Fibroblast of peridontal ligament (primary cell): ENCODE data around the gene ZBTB5.

Experiments
- DNase-seq: peaks from one replicate; pipeline ENCODE4 v3.0.0-alpha.2; 2010; ENCODE audit errors: extremely low read depth

Gene ZBTB5

GRCh38 chr9:37424686-37425297 is 40.5 kb downstream of the ZBTB5 start:
- no peak for DNase-seq

DNA sequence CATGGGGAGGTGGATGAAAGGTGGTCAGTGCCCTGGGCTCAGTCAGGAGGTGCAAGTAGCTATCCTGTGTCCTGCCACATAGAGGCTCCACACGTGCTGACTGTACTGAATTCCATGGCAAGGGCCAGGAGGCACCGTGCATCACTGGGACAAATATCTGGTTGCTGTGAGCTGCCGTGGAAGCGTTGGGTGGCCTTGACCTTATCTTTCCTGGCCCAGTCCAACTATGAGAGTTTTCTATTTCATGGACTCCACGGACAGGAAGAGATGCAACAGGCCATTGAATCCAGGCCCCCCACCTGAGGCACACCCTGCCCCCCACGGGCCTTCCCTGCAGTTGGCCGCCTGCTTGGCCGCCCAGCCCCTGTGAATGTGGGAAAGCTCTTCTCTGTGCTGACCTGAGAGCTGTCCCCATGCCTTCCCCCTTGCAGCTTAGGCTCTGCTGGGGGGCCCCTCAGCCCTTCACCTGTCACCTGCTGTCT is 41.0 kb downstream of the ZBTB5 start:
- DNase-seq = no peak

GRCh38 chr9:37423508-37423907 is 41.7 kb downstream of the ZBTB5 start:
- DNase-seq = no peak

DNA sequence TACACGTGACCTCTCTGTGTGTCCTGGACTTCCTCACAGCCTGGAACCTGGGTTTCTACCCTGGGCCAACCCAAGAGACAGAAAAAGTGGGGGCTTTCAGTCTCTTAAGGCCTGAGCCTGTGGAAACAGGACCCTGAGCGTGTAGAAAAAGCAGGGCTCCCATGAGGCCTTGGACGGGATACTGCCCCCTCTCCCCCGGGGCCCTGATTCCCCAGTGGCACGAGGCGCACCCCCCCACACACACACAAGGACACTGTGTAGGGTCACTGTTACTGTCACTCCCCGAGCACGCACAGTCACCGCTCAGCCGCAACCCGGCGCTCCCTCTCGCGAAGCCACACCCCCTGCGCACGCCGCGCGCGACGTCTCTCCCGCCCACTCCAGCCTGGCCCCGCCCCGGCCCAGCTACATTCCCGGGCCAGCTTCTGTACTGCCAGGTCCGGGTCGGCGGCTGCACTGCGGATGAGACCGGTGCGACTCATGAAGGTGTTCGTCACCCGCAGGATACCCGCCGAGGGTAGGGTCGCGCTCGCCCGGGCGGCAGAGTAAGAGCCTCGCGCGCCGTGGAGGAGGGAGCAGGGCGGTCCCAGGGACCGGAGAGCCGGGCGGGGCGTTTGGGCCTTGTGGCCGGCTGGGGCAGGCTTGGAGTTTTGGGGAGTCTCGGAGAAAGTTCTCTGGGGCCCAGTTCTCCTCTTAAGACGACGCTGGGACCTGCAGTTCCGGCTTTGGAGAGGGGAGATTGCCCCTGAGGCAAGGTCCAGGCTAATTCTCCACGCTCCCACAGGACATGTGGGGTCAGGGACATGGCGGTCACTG is 42.8 kb downstream of the ZBTB5 start, which contains the start of gene GRHPR:
Gene GRHPR (plus strand): TSS at position 408 of the 816 bp plus-strand sequence. CDS start 55 bp downstream, at position 463.
- DNase-seq = peak; percentile 49

DNA sequence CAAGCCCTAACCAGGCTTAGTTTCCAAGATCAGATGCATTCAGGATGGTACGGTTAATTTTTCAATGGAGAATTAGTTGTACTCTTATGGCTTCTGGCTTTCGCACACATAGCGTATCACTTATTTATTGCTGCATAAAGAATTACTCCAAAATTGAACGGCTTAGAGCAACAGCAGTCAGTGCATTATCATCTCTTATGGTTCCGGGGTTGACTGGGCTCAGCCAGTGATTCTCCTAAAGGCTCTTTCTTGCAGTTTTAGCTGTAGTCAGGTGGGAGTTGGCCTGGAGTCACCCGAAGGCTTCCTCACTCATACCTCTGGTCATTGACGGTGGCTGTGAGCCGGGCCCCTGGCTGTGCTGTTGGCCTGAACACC is 43.3 kb downstream of the ZBTB5 start:
- DNase-seq = peak; percentile 9

GRCh38 chr9:37420271-37421215 is 44.7 kb downstream of the ZBTB5 start:
- DNase-seq = no peak

GRCh38 chr9:37419204-37419603 is 46.0 kb downstream of the ZBTB5 start:
- no peak for DNase-seq

DNA sequence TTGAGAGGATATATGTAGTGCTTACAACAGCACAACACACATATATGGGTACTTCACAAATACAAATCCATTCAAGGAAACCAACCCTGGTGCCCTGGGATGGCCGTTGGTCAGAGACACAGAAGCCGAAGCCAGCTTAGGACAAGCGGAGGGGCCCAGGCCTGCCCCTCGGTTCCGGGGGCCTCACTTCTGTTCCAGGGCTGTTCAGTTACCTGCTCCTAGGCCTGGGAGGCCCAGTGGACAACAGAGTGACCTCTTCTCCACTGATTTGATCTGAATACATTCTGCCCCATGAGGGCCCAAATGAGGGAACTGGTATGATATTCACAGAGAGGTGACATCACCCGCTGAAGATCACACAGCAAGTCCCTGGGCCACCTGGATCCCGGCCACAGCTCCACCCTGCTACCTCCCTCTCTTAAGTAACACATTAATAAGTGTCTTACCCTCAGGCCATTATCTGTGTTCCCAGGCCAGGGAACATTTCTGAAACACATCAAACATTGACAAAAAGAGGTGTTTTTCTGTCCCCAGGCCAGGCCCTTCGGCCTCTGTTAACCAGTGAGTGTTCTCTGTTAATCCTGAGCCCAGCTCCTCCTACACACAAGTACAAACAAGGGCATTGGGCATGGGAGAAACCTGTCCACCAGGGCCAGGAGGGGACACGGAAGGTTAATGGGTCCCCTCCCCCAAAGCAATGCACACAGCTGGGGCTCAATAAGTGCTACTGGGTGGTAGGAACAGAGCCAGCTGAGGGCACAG is 47.2 kb downstream of the ZBTB5 start:
- no peak for DNase-seq

DNA sequence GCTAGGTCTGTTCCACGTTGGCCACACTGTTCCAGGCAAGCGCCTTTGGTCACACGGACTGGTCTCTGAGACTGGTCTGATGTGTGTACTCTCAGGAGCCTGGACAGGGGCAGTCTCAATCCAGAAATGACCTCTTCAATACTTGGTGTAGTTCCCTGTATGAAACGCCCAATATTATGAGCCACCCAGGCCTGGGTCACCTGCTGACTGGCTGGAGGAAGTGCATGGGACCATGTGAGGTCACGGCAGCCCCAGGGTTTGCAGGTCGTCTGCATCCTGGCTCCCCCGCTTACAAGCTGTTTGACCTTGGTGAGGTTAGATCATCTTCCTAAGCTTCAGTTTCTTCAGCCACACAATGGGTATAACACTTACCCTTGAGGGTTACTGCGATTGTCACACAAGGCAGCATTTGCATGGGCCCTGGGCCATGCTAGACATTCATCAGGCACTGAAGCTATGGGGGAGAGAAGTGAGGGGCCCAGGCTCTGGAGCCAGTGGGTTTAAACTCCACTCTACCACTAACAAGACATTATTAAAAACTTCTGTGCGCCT is 47.9 kb downstream of the ZBTB5 start:
- no peak for DNase-seq

DNA sequence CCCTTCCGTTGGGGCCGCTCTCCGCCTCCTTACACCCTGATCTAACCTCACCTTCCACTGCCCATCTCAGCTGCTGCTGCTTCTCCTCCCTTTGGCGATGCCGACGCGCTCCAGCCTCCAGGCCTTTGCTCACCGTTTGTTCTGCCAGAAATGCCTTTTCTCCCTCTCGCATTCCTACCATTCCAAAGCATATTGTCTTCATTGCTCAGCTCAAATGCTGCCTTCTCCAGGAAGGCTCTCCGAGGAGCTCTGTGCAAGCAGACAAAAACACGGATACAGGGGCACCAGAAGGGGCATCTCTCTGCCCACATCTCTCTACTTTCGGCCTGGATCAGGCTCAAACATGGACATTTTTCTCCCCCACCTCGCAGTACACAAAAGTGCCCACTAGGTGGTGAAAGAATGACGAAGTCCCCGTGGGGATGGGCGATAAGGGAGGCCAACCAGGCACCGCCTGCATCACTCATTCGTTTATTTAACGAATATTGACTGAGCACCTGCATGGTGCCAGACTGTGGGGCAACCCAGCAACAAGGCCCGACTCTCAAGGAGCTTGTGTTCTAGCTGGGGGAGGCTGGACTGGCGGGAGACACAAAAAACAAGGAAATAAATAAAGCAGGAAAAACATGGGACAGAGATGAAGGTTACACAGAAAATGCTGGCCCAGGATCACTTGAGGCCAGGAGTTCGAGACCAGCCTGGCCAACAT is 50.1 kb downstream of the ZBTB5 start:
- DNase-seq = peak; percentile 77

- DNase-seq = no peak
Measured at GRCh38 chr9:37414503-37414943, 50.7 kb downstream of the ZBTB5 start.

DNA sequence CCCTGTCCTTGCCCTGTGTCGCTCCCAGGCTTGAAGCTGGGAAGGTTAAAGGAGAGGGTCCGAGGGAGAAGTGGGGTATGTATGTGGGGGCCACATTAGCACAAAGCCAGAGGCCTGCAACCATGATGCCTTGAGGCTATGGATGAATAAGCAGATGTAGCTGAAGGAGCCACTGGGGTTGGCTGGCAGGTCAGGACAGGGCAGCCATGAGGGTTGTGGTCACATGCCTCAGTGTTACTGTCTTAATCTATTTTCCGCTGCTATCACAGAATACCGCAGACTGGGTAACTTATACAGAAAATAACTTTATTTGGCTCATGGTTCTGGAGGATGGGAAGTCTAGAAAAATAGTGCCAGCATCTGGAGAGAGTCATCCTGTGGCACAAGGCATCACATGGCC is 51.9 kb downstream of the ZBTB5 start:
- no peak for DNase-seq

- peak; percentile 52 for DNase-seq
Measured at GRCh38 chr9:37412431-37413151, 52.7 kb downstream of the ZBTB5 start.

GRCh38 chr9:37410969-37411785 is 54.1 kb downstream of the ZBTB5 start:
- DNase-seq = peak; percentile 25

GRCh38 chr9:37410354-37410861 is 54.8 kb downstream of the ZBTB5 start:
- DNase-seq = no peak

DNA sequence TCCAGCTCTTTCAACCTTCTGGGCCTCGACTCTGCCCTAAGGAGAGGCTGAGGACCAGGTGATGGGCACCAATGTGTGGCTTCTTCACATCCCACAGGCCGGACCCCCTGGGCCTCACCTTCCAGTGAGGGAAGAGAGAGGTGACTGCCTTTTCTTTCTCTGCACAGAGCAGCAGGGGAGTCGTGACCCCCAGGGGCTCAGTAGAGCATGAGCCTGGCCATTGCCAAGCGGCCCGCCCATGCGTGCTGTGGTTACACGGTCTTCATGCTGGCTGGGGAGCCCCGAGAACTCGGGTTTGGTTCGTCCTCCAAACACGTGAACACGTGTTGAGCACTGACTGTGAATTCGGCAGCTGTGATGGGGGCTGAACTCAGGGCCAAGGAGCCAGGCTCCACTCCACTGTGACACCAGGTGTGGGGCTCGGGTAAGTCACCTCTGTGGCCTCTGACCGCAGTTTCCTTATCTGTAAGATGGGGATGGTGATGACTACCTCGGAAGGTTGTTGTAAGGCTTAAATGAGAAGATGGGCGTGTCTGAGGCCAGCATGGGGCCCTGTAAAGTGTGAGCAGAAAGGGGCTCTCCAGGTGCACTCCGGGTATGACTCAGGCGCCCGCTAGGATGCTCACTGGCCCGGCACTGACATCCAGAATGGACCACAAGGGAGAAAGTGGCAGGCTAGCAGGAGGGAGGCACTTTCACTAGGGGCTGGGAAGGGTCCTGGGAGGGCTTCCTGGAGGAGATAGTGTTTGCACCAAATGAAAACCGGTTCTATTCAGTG is 56.1 kb downstream of the ZBTB5 start:
- no peak for DNase-seq

DNA sequence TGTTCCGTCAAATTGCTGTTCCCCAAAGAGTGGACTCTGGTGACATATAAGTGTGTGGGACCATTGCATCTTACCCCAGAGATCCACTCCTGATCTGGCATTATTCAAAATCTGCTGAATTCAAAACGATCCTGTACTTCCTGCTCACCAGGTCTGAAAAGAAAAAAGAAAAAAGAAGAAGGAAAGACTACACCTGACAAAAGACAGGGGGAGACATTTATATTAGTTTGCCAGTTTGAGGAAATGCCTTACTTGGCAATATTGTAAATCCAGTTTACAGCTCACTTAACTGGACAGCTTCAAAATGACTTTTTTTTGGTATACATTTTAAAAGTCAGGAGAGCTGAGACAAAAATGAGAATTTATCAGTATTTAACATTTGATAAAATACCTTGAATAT is 57.8 kb downstream of the ZBTB5 start:
- DNase-seq = no peak
